GM15510 (cell line): ENCODE measurements around the gene DDX54.

Source experiments
- POLR2A ChIP-seq: IDR thresholded peaks from 3 replicates; pipeline ENCODE4 v1.6.1; 2011; ENCODE audit warnings: borderline replicate concordance; ENCODE audit not compliant: insufficient read length; ENCODE audit errors: extremely low read depth

Gene DDX54

DNA sequence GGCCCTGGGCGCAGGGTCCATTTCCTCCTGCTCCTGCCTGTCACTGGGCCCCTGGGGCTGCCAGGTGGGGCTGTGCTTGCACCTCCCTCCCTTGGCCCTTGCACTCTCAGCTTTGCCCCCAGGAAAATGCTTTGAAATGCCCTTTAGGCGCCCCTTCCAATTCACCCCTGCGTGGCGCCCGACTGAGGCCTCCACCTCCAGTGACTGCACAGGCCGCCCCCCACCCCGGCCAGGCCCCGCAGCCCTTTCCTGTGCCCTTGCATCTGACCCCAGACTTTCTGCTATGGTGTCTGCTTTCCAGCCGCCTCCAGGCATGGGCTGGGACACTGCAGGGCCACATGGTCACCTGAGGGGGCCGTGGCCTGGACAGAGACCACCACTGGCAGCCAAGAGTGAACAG, 17.4 kb downstream of the DDX54 start:
- TF ChIP-seq POLR2A = no peak

DNA sequence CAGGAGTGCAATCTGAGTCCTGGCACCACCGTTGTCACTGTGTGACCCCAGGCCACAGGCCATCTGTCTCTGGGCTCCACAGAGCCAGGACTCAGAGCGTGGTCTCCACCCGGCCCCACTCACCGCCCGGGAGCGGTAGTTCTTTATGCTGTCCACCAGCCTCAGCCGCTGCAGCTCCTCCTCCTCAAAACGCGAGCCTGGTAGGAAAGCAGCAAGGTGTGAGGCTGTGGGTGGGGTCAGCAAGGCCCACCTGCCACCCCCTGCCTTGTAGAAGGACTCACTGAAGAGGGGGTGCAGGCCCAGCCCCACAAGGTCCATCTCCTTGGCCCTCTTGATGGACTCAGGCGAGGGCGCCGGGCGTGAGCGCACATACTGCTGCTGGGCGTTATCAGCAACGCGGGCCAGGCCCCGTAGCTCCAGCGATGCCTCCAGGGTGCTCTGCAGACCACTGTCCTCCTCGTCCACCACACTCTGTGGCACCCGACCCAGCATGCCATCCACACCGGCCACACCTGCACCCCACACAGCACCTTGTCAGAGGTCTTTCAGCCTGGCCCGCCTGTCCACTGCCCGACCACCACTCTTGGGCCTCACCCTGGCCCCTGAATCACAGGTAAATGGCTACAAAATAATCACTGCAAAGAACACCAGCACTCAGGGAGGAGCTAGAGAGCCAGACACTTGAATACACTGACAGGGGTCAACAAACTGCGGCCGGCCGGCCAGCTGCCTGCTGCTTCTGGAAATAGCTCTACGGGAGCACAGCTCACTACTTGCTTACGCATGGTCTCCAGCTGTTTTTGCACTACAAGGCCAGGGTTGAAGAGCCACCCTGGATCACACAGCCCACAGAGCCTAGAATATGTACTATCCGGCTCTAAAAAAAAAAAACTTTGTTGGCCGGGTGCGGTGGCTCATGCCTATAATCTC, 19.5 kb downstream of the DDX54 start:
- no peak for TF ChIP-seq POLR2A

DNA sequence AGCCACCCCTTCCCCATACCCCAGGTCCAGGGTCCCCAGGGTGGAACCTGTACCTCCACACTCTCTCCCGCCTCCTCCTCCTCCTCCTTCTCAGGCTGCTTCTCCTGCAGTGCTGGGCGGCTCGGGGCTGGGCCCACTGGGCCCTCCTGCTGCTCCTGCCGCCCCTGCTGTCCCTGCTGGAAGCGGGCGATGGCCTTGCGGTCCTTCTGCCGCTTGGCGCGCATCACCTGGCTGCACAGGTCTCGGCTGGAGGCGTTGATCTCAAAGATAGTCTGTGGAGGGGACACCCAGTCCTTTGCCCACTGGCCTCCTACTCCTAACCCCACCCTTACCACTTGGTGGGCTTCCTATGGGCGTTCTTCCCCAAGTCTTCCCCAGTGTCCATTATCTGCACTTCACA, 21.3 kb downstream of the DDX54 start:
- no peak for TF ChIP-seq POLR2A

- TF ChIP-seq POLR2A = no peak
Observed at GRCh38 chr12:113163030-113163360, 22.3 kb downstream of the DDX54 start.

GRCh38 chr12:113162102-113163029, 22.9 kb downstream of the DDX54 start:
- TF ChIP-seq POLR2A = no peak

GRCh38 chr12:113161415-113162016, 23.8 kb downstream of the DDX54 start:
- TF ChIP-seq POLR2A = no peak

DNA sequence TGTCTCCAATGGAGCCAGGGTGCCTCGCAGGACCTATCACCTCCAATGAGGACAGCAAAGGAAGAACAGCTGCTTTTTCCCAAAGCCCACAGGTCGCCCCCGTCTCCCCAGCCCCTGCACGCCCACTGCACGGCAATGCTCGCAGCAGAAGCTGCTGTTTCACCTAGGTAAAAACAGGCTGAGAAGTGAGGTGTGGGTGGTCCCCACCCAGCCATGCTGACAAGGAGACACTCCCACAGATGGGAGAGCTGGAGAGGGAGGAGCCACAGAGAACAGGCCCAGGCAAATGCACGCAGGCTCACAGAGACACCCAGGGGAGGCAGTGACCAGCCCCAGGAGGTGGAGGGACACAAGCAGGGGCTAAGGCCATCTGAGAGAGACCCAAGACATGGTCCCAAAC, 25.3 kb downstream of the DDX54 start:
- no peak for TF ChIP-seq POLR2A

DNA sequence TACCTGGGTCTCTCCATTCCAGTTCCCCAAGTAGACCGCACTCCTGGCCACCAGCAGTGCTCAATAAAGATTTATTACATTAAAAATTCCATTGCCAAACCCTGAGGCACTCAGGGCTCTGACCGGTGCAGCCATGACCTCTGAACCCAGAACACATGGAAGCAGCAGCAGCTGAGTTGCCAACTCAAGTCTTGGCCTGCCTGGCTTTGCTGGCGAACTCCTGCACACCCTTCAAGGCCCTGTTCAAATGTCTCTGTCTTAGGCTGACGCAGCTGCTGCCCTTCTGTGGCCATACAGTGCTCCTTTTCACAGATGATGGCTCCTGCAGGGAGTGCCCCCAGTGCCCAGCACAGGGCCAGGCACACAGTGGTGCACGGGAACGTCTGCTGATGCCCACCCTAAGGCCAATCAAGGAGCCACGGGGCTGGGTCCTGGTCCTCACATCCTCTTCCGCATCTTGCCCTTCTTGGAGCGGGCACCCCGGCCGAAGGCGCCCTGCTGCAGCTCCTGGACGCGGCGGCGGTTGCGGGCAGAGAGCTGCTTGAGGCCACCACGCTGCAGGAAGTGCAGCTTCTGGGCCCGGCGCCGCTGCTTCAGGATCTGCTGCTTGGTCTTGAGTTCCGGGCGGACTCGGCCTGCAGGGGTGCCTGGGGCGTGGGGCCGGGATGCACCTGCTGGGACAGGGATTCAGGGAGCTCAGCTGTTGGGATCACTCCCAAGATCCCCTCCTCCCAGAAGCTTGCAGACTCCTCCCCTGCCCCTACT, 26.7 kb downstream of the DDX54 start:
- TF ChIP-seq POLR2A = no peak

GRCh38 chr12:113157218-113157859, 27.9 kb downstream of the DDX54 start:
- TF ChIP-seq POLR2A = no peak

GRCh38 chr12:113155646-113156045, 29.6 kb downstream of the DDX54 start:
- TF ChIP-seq POLR2A = no peak

DNA sequence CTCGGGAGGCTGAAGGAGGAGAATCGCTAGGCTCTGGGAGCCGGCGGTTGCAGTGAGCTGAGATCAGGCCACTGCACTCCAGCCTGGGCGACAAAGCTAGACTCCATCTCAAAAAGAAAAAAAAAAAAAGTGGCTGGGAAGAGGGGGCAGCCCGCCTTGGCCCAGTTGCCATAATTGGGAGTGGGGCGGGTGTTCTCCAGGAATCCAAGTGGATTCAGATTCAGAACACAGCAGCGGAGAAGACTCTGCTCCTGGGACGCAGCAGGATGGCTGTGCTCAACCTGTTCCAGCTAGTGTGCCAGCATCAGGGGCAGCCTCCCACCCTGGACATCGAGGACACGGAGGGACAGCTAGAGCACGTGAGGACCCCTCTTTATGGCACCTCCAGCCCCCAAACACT, 30.2 kb downstream of the DDX54 start:
- TF ChIP-seq POLR2A = no peak

DNA sequence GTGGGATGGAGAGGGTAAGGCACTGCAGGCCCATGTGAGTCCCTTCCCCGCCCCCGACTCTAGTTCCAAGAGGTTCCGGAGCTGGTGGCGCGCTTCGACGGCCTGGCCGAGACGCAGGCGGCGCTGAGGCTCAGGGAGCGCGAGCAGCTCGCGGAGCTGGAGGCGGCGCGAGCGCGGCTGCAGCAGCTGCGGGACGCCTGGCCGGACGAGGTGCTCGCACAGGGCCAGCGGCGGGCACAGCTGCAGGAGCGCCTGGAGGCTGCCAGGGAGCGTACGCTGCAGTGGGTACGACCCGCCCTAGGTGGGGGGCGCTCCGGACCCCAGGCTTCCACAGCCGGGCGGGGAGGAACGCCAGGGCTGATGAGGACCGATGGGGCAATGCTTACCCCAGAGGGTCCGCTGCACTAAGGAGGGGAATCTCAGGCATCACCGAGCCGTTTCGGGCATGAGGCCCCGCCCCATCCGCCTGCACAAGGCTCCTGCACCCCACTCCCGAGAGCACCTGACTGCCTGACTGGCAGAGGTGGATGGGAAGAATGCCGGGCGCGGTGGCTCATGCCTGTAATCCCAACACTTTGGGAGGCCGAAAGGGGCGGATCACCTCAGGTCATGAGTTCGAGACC, 30.8 kb downstream of the DDX54 start:
- TF ChIP-seq POLR2A = no peak
